Liver (tissue), 9 donors: ENCODE measurements around the gene ZSCAN5B. TPM values are rescaled to one million over a fixed set of nuclear protein-coding genes. Genes with fewer than 3 reads are reported as not detected.
A peak's percentile ranks its signal among the peaks of the same experiment; 100 is the strongest.
"Not testable (repeated sequence)": the region's sequence is repeated elsewhere in the genome, so short reads cannot be mapped to it uniquely, and the experiment has no call there.

Experiments
- DNase-seq: peaks from one replicate; pipeline ENCODE4 v3.0.0-alpha.2; 2017; ENCODE audit warnings: low spot score
- H3K27ac ChIP-seq, 2 donors: one replicate each; pipeline ENCODE4 v1.7.0; 2013; ENCODE audit warnings: inconsistent platforms in 2 of 2, low read length in 2 of 2, control low read depth in 1 of 2, low read depth in 1 of 2, mild to moderate bottlenecking in 1 of 2
- H3K27me3 ChIP-seq, 4 donors: one replicate each; pipeline versions ENCODE4 v1.6.1 to v1.7.0; 2013; ENCODE audit warnings: low read length in 3 of 4, inconsistent platforms in 1 of 4, mild to moderate bottlenecking in 1 of 4, moderate library complexity in 1 of 4; ENCODE audit not compliant: control insufficient read depth in 4 of 4, insufficient read depth in 4 of 4
- H3K36me3 ChIP-seq, 4 donors: one replicate each; pipeline versions ENCODE4 v1.6.1 to v1.7.0; 2013; ENCODE audit warnings: low read length in 3 of 4, mild to moderate bottlenecking in 3 of 4, low read depth in 1 of 4, moderate library complexity in 1 of 4; ENCODE audit not compliant: control insufficient read depth in 4 of 4, insufficient read depth in 3 of 4
- H3K4me1 ChIP-seq, 4 donors: one replicate each; pipeline versions ENCODE4 v1.6.1 to v1.7.0; 2013; ENCODE audit warnings: low read length in 3 of 4, mild to moderate bottlenecking in 3 of 4, moderate library complexity in 1 of 4; ENCODE audit not compliant: control insufficient read depth in 4 of 4, insufficient read depth in 4 of 4
- H3K4me3 ChIP-seq, 3 donors: one replicate each; pipeline versions ENCODE4 v1.6.1 to v1.7.0; 2013; ENCODE audit warnings: low read length in 3 of 3, control low read depth in 1 of 3, low read depth in 1 of 3, mild to moderate bottlenecking in 1 of 3
- H3K9ac ChIP-seq, 2 donors: one replicate each; pipeline ENCODE4 v1.7.0; 2013; ENCODE audit warnings: low read length in 2 of 2, mild to moderate bottlenecking in 2 of 2, moderate library complexity in 2 of 2, control low read depth in 1 of 2, low read depth in 1 of 2
- H3K9me3 ChIP-seq, 4 donors: one replicate each; pipeline versions ENCODE4 v1.6.1 to v1.7.0; 2013; ENCODE audit warnings: low read length in 3 of 4; ENCODE audit not compliant: control insufficient read depth in 4 of 4
- ATF3 ChIP-seq: IDR thresholded peaks from 2 replicates; pipeline ENCODE4 v1.6.1; 2016; ENCODE audit warnings: antibody characterized with exemption
- FOXA1 ChIP-seq: IDR thresholded peaks from 2 replicates; pipeline ENCODE4 v1.6.1; 2016; ENCODE audit warnings: antibody characterized with exemption
- FOXA2 ChIP-seq: IDR thresholded peaks from 2 replicates; pipeline ENCODE4 v1.6.1; 2016; ENCODE audit warnings: antibody characterized with exemption
- HNF4A ChIP-seq, 2 donors: conservative IDR thresholded peaks; 2 replicates each; pipeline ENCODE4 v1.6.1; 2016; ENCODE audit warnings: antibody characterized with exemption in 2 of 2, mild to moderate bottlenecking in 2 of 2
- HNF4G ChIP-seq: IDR thresholded peaks from 2 replicates; pipeline ENCODE4 v1.6.1; 2016; ENCODE audit warnings: antibody characterized with exemption
- JUND ChIP-seq, 2 donors: IDR thresholded peaks; 2 replicates each; pipeline ENCODE4 v1.6.1; 2016; ENCODE audit warnings: antibody characterized with exemption in 2 of 2
- MAX ChIP-seq: IDR thresholded peaks from 2 replicates; pipeline ENCODE4 v1.6.1; 2016; ENCODE audit warnings: antibody characterized with exemption
- NR2F2 ChIP-seq: IDR thresholded peaks from 2 replicates; pipeline ENCODE4 v1.6.1; 2016; ENCODE audit warnings: antibody characterized with exemption
- REST ChIP-seq: IDR thresholded peaks from 2 replicates; pipeline ENCODE4 v1.6.1; 2016; ENCODE audit warnings: antibody characterized with exemption, mild to moderate bottlenecking
- RXRA ChIP-seq, 2 donors: IDR thresholded peaks; 2 replicates each; pipeline ENCODE4 v1.6.1; 2017 to 2018; ENCODE audit warnings: antibody characterized with exemption in 2 of 2, mild to moderate bottlenecking in 1 of 2
- SP1 ChIP-seq: IDR thresholded peaks from 2 replicates; pipeline ENCODE4 v1.6.1; 2018; ENCODE audit warnings: antibody characterized with exemption, mild to moderate bottlenecking
- YY1 ChIP-seq: IDR thresholded peaks from 2 replicates; pipeline ENCODE4 v1.6.1; 2016; ENCODE audit warnings: antibody characterized with exemption, mild to moderate bottlenecking
- ZBTB33 ChIP-seq: IDR thresholded peaks from 2 replicates; pipeline ENCODE4 v1.6.1; 2016; ENCODE audit warnings: antibody characterized with exemption
- WGBS: extraction: QIAGEN DNeasy Blood & Tissue Kit; methylation state at CpG from one replicate; pipeline ENCODE4 v1.1.7; 2013; 5-methylcytosine and 5-hydroxymethylcytosine counted together
- polyA plus RNA-seq, 2 donors: library from polyadenylated mRNA; stranded (reverse) in 1 of 2; unstranded in 1 of 2; fragments of 200-250 nt in 1 of 2; fragments of >200 nt in 1 of 2; fragmentation: Nextera tagmentation in 1 of 2; extraction: Ambion mirVana in 1 of 2; gene quantifications; one replicate each; pipeline versions ENCODE4 v1.2.1 to v1.2.3, GENCODE V29; 2013 to 2015
- total RNA-seq, 2 donors: library from RNA; depleted of rRNA; stranded (reverse); fragments of >200 nt; gene quantifications; one replicate each; pipeline ENCODE4 v1.2.3, GENCODE V29; 2014
- TF ChIP-seq, protein P1 (sequence below): fragments of 150-350 bp; IDR thresholded peaks from 2 replicates; pipeline ENCODE4 v1.5.1; 2017; ENCODE audit warnings: improper control_type of control experiment, low read depth, low read length; ENCODE audit not compliant: missing input control
- donor health status: healthy.
- donor health status: healthy.
- donor health status: healthy.
- donor health status: healthy.
- donor health status: healthy.

The ZSCAN5B gene
- total and polyA plus RNA-seq, 4 donors = 0.08 TPM; not detected in 3

GRCh38 chr19:56148955-56149655 lies 48.5 kb downstream of the ZSCAN5B start:
- TF ChIP-seq HNF4A (conservative IDR thresholded peaks at IDR 0.05) = peak in 1 of 2 donors; percentile 61
- peak; percentile 10 to 56 for TF ChIP-seq RXRA (IDR thresholded peaks at IDR 0.05)
- peak; percentile 99 for TF ChIP-seq NR2F2
- H3K4me1 ChIP-seq = peaks cover 3 to 37% (median 29%) of the 10 kb centered on the region in 4 donors
- H3K9me3 ChIP-seq, H3K27me3 ChIP-seq, DNase-seq, H3K27ac ChIP-seq, H3K9ac ChIP-seq, H3K4me3 ChIP-seq: not testable (repeated sequence)
- WGBS = 96% methylated on average over 12 of the region's 12 CpGs
- H3K36me3 ChIP-seq = peaks cover 5 to 14% (median 10%) of the 10 kb centered on the region in 4 donors

DNA sequence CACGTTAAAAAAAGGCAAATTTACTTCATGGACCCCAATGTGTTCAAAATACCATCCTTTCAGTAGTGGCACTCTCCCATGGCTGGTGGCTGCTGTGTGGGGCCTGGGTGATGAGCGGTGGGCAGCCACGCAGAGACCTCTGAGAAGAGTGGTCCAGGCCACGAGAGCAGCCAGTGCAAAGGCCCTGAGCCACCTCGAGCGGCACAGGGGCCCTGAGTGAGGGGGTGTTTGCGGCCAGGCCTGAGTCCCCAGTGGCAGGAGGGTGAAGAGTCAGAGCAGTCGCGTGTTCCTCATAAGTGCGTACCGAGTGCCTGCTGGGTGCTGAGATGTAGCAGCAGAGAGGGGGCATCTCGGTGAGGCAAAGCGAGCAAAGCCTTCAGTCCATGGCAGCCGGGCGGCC lies 49.5 kb downstream of the ZSCAN5B start:
- Histone ChIP-seq H3K27ac (no peak overlapping the region), H3K4me1 (peaks cover 8 to 39% (median 33%) of the 10 kb centered on the region in 4 donors), H3K9ac (no peak overlapping the region), H3K4me3 (no peak overlapping the region), H3K36me3 (peaks cover 5 to 14% (median 10%) of the 10 kb centered on the region in 4 donors), H3K27me3 (no peaks in the 10 kb centered on the region), H3K9me3 (no peaks in the 10 kb centered on the region)
- TF ChIP-seq, protein P1, sequence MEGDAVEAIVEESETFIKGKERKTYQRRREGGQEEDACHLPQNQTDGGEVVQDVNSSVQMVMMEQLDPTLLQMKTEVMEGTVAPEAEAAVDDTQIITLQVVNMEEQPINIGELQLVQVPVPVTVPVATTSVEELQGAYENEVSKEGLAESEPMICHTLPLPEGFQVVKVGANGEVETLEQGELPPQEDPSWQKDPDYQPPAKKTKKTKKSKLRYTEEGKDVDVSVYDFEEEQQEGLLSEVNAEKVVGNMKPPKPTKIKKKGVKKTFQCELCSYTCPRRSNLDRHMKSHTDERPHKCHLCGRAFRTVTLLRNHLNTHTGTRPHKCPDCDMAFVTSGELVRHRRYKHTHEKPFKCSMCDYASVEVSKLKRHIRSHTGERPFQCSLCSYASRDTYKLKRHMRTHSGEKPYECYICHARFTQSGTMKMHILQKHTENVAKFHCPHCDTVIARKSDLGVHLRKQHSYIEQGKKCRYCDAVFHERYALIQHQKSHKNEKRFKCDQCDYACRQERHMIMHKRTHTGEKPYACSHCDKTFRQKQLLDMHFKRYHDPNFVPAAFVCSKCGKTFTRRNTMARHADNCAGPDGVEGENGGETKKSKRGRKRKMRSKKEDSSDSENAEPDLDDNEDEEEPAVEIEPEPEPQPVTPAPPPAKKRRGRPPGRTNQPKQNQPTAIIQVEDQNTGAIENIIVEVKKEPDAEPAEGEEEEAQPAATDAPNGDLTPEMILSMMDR = no peak
- no peak for TF ChIP-seq FOXA1
- no peak for TF ChIP-seq SP1
- TF ChIP-seq MAX = no peak
- no peak for TF ChIP-seq HNF4A (conservative IDR thresholded peaks at IDR 0.05)
- no peak for TF ChIP-seq RXRA (IDR thresholded peaks at IDR 0.05)
- no peak for TF ChIP-seq JUND (IDR thresholded peaks at IDR 0.05)
- TF ChIP-seq ZBTB33 = no peak
- no peak for TF ChIP-seq REST
- TF ChIP-seq HNF4G = no peak
- no peak for TF ChIP-seq YY1
- no peak for TF ChIP-seq ATF3
- no peak for TF ChIP-seq FOXA2
- no peak for DNase-seq
- WGBS = 97% methylated on average over 15 of the region's 15 CpGs
